IMR-90 (cell line): ENCODE results near the gene PPM1G. TPM values are rescaled to one million over a fixed set of nuclear protein-coding genes. Genes with fewer than 3 reads are reported as not detected.

Experiments
- ATAC-seq: fragments of 200-7000 bp; cut with Tn5 transposase; 2 replicates; pipeline ENCODE4 v1.9.1; 2020; ENCODE audit warnings: low read depth, mild to moderate bottlenecking, moderate library complexity
- BruUV-seq: library from RNA; stranded (reverse); fragments of 400-500 nt; replicated peaks from 2 replicates; lab custom pipeline; 2021; lab: Mats Ljungman, UMichigan
- CTCF ChIA-PET: fragments of 300-600 bp; formaldehyde crosslinking; extraction: SDS; loops from one replicate; lab custom pipeline; 2021; ENCODE audit warnings: antibody characterized with exemption; lab: Yijun Ruan, JAX
- POLR2A ChIA-PET: fragments of 300-600 bp; sonication (Branson Sonifier 250); formaldehyde crosslinking; loops from one replicate; lab custom pipeline; 2022; ENCODE audit warnings: antibody characterized with exemption; ENCODE audit not compliant: unreplicated experiment; lab: Charles Lee
- DNase-seq: peaks from one replicate; pipeline ENCODE4 v3.0.0; 2013
- H2AFZ ChIP-seq: replicated peaks from 2 replicates; pipeline ENCODE3; 2013; ENCODE audit warnings: low read length, mild to moderate bottlenecking; ENCODE audit not compliant: poor library complexity
- H2AK5ac ChIP-seq: 2 replicates; pipeline ENCODE4 v1.6.1; 2013; ENCODE audit warnings: low read depth, low read length, inconsistent platforms
- H2AK9ac ChIP-seq: replicated peaks from 2 replicates; pipeline ENCODE3; 2013; ENCODE audit warnings: mild to moderate bottlenecking, low read depth, low read length, moderate library complexity; ENCODE audit not compliant: poor library complexity
- H2BK120ac ChIP-seq: 2 replicates; pipeline ENCODE4 v1.6.1; 2013; ENCODE audit warnings: low read depth, low read length, inconsistent platforms
- H2BK15ac ChIP-seq: 3 replicates; pipeline ENCODE4 v1.6.1; 2013; ENCODE audit warnings: low read depth, low read length, inconsistent platforms
- H2BK20ac ChIP-seq: 2 replicates; pipeline ENCODE4 v1.6.1; 2013; ENCODE audit warnings: low read depth, mild to moderate bottlenecking, inconsistent platforms, low read length, moderate library complexity
- H2BK5ac ChIP-seq: 2 replicates; pipeline ENCODE4 v1.6.1; 2013; ENCODE audit warnings: mild to moderate bottlenecking, low read depth, low read length, inconsistent platforms; ENCODE audit not compliant: poor library complexity, severe bottlenecking
- H3K14ac ChIP-seq: replicated peaks from 2 replicates; pipeline ENCODE4 v1.6.1; 2013; ENCODE audit warnings: low read depth, low read length, inconsistent platforms
- H3K18ac ChIP-seq: 2 replicates; pipeline ENCODE4 v1.6.1; 2013; ENCODE audit warnings: low read depth, low read length, control low read depth
- H3K23ac ChIP-seq: 2 replicates; pipeline ENCODE4 v1.6.1; 2013; ENCODE audit warnings: low read depth, low read length, inconsistent platforms
- H3K27ac ChIP-seq: 2 replicates; pipeline ENCODE4 v1.5.1; 2013; ENCODE audit warnings: mild to moderate bottlenecking, control low read depth, low read length; ENCODE audit not compliant: insufficient read depth
- H3K27me3 ChIP-seq: 2 replicates; pipeline ENCODE4 v1.6.1; 2013; ENCODE audit warnings: low read length; ENCODE audit not compliant: control insufficient read depth, insufficient read depth
- H3K36me3 ChIP-seq: 2 replicates; pipeline ENCODE4 v1.6.1; 2013; ENCODE audit warnings: low read length, mixed read lengths; ENCODE audit not compliant: control insufficient read depth, insufficient read depth
- H3K4ac ChIP-seq: 2 replicates; pipeline ENCODE4 v1.6.1; 2013; ENCODE audit warnings: low read depth, low read length, inconsistent platforms
- H3K4me1 ChIP-seq: 2 replicates; pipeline ENCODE4 v1.6.1; 2013; ENCODE audit warnings: low read length, mixed read lengths; ENCODE audit not compliant: control insufficient read depth, insufficient read depth
- H3K4me2 ChIP-seq: 2 replicates; pipeline ENCODE4 v1.6.1; 2013; ENCODE audit warnings: low read depth, mild to moderate bottlenecking, control low read depth, low read length, moderate library complexity
- H3K4me3 ChIP-seq: 2 replicates; pipeline ENCODE4 v1.5.1; 2013; ENCODE audit warnings: low read depth, mild to moderate bottlenecking, control low read depth, low read length, moderate library complexity; ENCODE audit not compliant: insufficient read depth
- H3K56ac ChIP-seq: 2 replicates; pipeline ENCODE4 v1.6.1; 2013; ENCODE audit warnings: low read length, inconsistent platforms; ENCODE audit not compliant: insufficient read depth; ENCODE audit errors: extremely low read depth
- H3K79me1 ChIP-seq, 2 experiments: 2 replicates each; pipeline ENCODE4 v1.6.1; 2013; ENCODE audit warnings: low read length in 2 of 2, inconsistent platforms in 1 of 2, low read depth in 1 of 2
- H3K9ac ChIP-seq: 2 replicates; pipeline ENCODE4 v1.6.1; 2013; ENCODE audit warnings: low read depth, low read length, control low read depth
- H3K9me1 ChIP-seq: 2 replicates; pipeline ENCODE4 v1.6.1; 2013; ENCODE audit warnings: low read length, inconsistent platforms; ENCODE audit not compliant: insufficient read depth
- H3K9me3 ChIP-seq: 2 replicates; pipeline ENCODE4 v1.6.1; 2013; ENCODE audit warnings: low read length; ENCODE audit not compliant: control insufficient read depth, insufficient read depth
- H4K20me1 ChIP-seq: 2 replicates; pipeline ENCODE4 v1.6.1; 2013; ENCODE audit warnings: low read length, inconsistent platforms; ENCODE audit not compliant: insufficient read depth
- H4K5ac ChIP-seq: 2 replicates; pipeline ENCODE4 v1.6.1; 2013; ENCODE audit warnings: mild to moderate bottlenecking, low read depth, low read length, control low read depth
- H4K8ac ChIP-seq, 2 experiments: 2 replicates each; pipeline ENCODE4 v1.6.1; 2013; ENCODE audit warnings: low read depth in 2 of 2, low read length in 2 of 2, control low read depth in 1 of 2, inconsistent platforms in 1 of 2
- H4K91ac ChIP-seq: 2 replicates; pipeline ENCODE4 v1.6.1; 2013; ENCODE audit warnings: low read depth, low read length, inconsistent platforms; ENCODE audit not compliant: insufficient read depth
- MXI1 ChIP-seq: IDR thresholded peaks from 2 replicates; pipeline ENCODE4 v1.6.1; 2012; ENCODE audit warnings: low read depth, mild to moderate bottlenecking, low read length, moderate library complexity, borderline replicate concordance
- RCOR1 ChIP-seq: IDR thresholded peaks from 2 replicates; pipeline ENCODE4 v1.6.1; 2012; ENCODE audit warnings: mild to moderate bottlenecking, low read length, improper control_type of control experiment; ENCODE audit not compliant: insufficient replicate concordance
- SMC3 ChIP-seq: fragments of 150-350 bp; IDR thresholded peaks from 2 replicates; pipeline ENCODE4 v1.6.1; 2016; ENCODE audit warnings: low read depth, mild to moderate bottlenecking, antibody characterized with exemption, low read length, moderate library complexity
- WGBS, 2 experiments: methylation state at CpG; one replicate each; pipeline versions ENCODE4 v1.1.5 to v1.1.7; 2013; ENCODE audit warnings: missing lambda C conversion rate in 2 of 2; ENCODE audit not compliant: insufficient read length in 1 of 2; ENCODE audit errors: extremely low coverage in 2 of 2; 5-methylcytosine and 5-hydroxymethylcytosine counted together
- dilution Hi-C: fragments of 300-500 bp; cut with HindIII; formaldehyde crosslinking; loops from one replicate; pipeline ENCODE4 v1.14.3; 2018; ENCODE audit warnings: low sequenced_read_pairs; ENCODE audit not compliant: unreplicated experiment
- in situ Hi-C: fragments of 300-500 bp; cut with MboI; formaldehyde crosslinking; loops from 3 replicates; pipeline ENCODE4 v1.14.3; 2019; ENCODE audit warnings: low sequenced_read_pairs, inconsistent platforms, mixed read lengths
- intact Hi-C: fragments of 100-400 bp; cut with micrococcal nuclease; formaldehyde crosslinking; loops from 2 replicates; pipeline ENCODE4 v1.10.0; 2022
- polyA plus RNA-seq, 3 experiments: library from polyadenylated mRNA; depleted of rRNA; stranded (reverse); fragments of >200 nt; gene quantifications; 2 replicates each; pipeline ENCODE4 v1.2.3, GENCODE V29; 2012; ENCODE audit warnings: low replicate concordance in 1 of 3
- total RNA-seq: library from RNA; depleted of rRNA; stranded (reverse); fragments of >200 nt; gene quantifications from 2 replicates; pipeline ENCODE4 v1.2.3, GENCODE V29; 2012
- TF ChIP-seq, protein P1 (sequence below): fragments of 150-350 bp; IDR thresholded peaks from 2 replicates; pipeline ENCODE4 v1.6.1; 2017; ENCODE audit warnings: mild to moderate bottlenecking, antibody characterized with exemption, low read length, low read depth

PPM1G gene
- total and polyA plus RNA-seq, 2 of the 4 experiments (the other 2 are of a cell fraction): 57.6 to 95.9 TPM

- ChIA-PET CTCF (no interaction called here), POLR2A (no interaction called here)
- H4K20me1 ChIP-seq: no peaks in the 10 kb centered on the region
- in situ Hi-C loops (no loop called here), intact Hi-C loops (no loop called here), dilution Hi-C loops (no loop called here)
- no peak overlapping the region for H4K91ac ChIP-seq
- no peak overlapping the region for H3K14ac ChIP-seq
- WGBS, 2 experiments: no CpG with 5 or more reads among the region's 4 CpGs
- DNase-seq (no peak), ATAC-seq (no peak)
- peaks cover 2% of the 10 kb centered on the region; the same call in 1 of the 2 replicates for H3K27me3 ChIP-seq
- no peak overlapping the region for H4K8ac ChIP-seq
- H3K18ac ChIP-seq: no peak overlapping the region
- no peak overlapping the region for H2BK5ac ChIP-seq
- no peak overlapping the region for H3K4me2 ChIP-seq
- no peak overlapping the region for H3K4ac ChIP-seq
- no peak overlapping the region for H2BK15ac ChIP-seq
- H3K4me1 ChIP-seq: no peaks in the 10 kb centered on the region
- H3K23ac ChIP-seq: no peak overlapping the region
- no peak overlapping the region for H2AK5ac ChIP-seq
- H2AFZ ChIP-seq: no peak overlapping the region
- no peak overlapping the region for H4K5ac ChIP-seq
- no peak overlapping the region for H3K4me3 ChIP-seq
- TF ChIP-seq RCOR1: no peak
- no peak for TF ChIP-seq MXI1
- TF ChIP-seq, protein P1, sequence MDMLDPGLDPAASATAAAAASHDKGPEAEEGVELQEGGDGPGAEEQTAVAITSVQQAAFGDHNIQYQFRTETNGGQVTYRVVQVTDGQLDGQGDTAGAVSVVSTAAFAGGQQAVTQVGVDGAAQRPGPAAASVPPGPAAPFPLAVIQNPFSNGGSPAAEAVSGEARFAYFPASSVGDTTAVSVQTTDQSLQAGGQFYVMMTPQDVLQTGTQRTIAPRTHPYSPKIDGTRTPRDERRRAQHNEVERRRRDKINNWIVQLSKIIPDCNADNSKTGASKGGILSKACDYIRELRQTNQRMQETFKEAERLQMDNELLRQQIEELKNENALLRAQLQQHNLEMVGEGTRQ: no peak
- no peak for TF ChIP-seq SMC3
- H3K56ac ChIP-seq: no peak overlapping the region
- H3K27ac ChIP-seq: no peak overlapping the region
- H3K79me1 ChIP-seq: no peaks in the 10 kb centered on the region
- no peak overlapping the region for H2BK20ac ChIP-seq
- H3K9ac ChIP-seq: no peak overlapping the region
- no peaks in the 10 kb centered on the region for H3K36me3 ChIP-seq
- H2AK9ac ChIP-seq: no peak overlapping the region
- no TSS peak for BruUV-seq
- H3K9me3 ChIP-seq: no peaks in the 10 kb centered on the region
- H3K9me1 ChIP-seq: no peaks in the 10 kb centered on the region
- H2BK120ac ChIP-seq: no peak overlapping the region
Observed at GRCh38 chr2:27421660-27422250, 12.4 kb upstream of the PPM1G start.
